ENCODE measurements around the gene REXO1.

REXO1 gene

GRCh38 chr19:1859331-1859781, 11.1 kb upstream of the REXO1 start:
- DNase-seq = no peak

DNA sequence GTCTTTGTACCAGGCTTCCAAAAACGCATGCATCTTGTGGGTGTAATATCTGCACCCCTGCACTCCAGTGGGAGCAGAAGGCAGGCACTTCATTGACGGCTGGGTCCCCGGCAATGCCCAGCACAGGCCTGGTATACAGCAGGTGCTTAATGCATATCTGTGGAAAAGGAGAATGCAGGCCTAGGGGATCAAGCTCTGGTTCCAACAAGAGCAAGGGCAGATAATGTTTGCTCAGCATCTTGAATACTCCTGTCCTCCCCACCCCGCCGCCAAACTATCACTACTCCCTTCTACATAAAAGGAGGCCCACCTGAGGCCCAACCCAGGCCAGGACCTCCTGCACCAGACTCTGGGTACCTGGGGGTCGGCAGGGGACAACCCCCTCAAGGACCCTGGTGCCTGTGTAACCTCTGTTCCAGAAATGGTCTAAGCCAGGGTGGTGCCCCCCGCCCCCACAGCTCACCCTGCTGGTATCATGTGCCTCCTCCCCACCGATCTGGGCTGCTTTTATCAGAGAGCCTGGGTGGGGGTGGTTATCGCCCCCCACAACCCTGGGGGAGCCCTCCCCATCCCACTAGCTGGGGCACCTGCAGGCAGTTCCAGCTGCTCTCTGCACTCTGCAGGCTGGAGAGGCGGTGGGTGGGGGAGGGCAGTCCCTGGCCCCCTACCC, 10.3 kb upstream of the REXO1 start:
- DNase-seq = no peak

- DNase-seq = no peak
These were observed 9.5 kb upstream of the REXO1 start for GRCh38 chr19:1857648-1858326.

- DNase-seq = peak; percentile 90
These were observed 8.7 kb upstream of the REXO1 start for GRCh38 chr19:1856698-1857603.

GRCh38 chr19:1856345-1856697, 8.0 kb upstream of the REXO1 start:
- no peak for DNase-seq

DNA sequence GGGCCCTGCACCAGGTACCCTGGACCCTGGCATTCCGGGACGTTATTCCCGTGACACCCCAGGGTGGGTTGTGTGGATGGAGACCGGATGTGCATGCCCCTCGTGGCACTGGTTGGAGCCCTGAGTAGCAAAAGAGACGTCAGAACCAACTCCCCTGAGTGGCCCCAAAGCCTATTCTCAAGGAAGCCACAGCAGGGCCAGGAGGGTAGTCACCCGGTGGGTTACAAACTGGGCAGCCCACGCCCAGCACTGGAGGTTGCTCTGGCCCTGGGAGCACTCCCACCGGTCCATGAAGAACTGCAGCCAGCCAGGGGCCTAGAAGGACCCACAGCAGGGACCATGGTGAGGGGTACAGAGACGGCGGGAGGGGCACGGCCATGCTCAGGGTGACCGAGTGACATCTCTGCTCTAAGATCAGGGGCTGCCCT, 7.6 kb upstream of the REXO1 start:
- DNase-seq = peak; percentile 33

- DNase-seq = peak; percentile 94
These were observed 7.0 kb upstream of the REXO1 start for GRCh38 chr19:1855040-1855827.

DNA sequence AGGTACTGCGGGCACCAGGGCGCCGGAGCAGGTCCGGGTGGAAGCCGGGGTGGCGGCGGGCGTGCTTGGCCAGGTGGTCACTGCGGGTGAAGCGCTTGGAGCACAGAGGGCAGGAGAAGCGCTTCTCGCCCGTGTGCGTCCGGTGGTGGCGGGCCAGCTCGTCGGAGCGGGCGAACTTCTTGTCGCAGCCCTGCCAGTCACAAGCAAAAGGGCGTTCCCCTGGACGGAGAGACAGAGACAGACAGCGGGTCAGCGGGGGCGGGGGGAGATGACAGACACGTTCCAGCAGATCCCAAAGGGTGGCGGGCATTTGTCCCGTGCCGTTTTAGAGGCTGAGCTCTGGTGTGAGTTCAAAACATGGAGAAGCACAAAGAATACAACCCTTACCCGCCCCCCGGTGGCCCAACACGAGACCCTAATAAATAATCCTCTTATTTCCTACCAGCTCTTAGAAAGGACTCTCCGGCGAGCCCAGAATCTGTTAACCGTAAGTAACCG, 6.3 kb upstream of the REXO1 start:
- DNase-seq = no peak

GRCh38 chr19:1854039-1854541, 5.8 kb upstream of the REXO1 start:
- no peak for DNase-seq

DNA sequence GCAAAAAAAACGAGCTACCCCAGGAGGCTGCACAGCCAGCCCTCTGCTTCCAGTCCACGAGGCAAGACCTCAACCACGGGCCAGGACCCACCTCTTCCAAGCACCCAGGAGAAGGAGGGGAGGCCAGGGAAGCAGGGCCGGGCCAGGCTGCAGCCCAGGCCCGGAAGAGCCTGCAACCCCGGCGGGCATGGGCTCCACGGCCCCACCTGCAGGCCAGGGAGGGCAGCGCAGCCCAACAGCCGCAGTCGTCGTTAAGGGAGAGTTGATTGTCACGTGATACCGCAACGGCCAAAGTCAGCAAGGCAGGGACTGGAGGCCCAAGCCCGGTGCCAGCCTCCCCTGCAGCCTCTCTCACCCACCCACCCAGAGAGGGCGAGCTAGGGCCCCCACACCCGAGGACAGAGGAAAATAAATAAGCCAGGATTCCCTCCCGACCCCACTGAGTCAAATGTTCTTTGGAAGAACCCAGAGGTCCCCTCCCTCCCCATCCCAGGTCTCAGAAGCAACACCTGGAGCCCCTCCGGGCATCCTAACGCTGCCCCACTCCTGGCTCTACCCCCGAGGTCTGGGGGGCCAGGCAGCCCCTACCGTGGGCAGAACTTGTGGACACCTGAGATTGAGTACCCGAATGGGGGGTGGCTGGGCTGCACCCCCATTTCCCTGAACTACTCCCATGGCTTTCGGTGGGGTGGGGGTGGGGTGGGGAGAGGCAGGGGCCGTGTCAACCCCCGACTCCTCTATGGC, 5.2 kb upstream of the REXO1 start:
- DNase-seq = peak; percentile 85

DNA sequence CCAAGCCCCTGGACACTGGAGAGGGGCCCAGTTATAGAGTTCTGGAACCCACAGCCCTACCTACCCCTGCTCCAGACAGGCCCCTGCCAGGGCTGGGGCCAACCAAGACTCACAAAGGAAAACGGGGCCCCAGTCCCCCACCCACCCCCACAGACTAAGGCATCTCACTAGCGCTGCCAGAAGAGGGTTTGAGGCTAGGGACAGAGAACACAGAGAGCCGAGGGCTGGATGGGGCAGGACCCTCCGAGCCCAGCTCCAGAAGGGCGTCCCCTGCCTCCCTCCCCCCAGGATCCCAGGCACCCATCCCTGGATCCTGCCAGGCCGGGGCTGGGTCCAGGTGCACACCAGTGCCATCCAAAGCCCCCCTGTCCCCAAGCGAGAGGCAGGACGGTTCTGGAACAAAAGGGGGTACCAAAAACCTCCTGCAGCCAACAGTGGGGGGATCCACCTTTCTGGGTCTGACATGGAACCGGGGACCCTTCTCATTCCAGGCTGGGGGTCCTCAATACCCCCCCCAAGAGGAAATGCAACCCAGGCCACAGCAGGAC, 4.4 kb upstream of the REXO1 start:
- no peak for DNase-seq

DNA sequence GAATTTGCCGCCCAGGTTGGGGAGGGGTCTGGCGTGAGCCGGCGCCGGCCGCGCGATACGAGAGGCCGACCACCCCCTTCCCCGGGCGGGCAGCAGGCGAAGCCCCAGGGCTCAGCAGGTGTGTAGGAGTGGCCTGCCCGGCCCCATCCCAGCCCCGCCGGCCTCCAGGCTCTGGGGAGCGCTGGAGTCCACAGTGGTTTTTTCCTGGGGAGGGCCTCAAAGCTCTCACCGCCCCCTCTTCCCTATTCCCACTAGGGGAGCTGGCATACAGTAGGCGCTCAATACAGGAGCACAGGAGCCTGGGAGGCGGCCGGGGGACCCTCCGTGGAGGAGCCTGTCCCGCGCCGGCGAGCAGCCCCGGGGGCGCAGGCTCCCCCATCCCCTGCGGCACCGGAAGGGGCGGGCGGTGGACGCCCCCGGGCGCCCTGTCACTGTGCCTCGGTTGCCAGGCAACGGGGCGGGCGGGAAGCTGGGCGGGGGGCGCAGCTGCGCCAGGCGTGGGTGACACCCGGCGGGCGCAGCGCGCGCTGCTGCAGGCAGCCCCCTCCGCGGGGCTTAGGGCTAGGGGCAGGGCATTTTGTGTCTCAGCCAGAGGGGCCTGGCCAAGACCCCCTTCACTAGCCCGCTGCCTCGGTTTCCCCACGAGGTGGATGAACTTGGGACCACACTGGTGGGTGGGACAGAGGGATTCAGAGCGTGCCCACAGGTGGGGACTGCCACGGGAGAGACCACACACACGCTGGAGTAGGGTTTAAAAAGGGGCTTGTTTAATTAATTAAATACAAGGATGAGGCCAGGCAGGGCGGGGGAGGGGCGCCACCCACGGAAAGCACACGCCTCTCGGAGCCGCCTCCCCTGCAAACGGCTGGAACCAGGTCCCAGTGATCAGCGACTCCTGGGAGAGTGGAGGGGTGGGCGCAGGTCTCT, 3.6 kb upstream of the REXO1 start:
- no peak for DNase-seq

DNA sequence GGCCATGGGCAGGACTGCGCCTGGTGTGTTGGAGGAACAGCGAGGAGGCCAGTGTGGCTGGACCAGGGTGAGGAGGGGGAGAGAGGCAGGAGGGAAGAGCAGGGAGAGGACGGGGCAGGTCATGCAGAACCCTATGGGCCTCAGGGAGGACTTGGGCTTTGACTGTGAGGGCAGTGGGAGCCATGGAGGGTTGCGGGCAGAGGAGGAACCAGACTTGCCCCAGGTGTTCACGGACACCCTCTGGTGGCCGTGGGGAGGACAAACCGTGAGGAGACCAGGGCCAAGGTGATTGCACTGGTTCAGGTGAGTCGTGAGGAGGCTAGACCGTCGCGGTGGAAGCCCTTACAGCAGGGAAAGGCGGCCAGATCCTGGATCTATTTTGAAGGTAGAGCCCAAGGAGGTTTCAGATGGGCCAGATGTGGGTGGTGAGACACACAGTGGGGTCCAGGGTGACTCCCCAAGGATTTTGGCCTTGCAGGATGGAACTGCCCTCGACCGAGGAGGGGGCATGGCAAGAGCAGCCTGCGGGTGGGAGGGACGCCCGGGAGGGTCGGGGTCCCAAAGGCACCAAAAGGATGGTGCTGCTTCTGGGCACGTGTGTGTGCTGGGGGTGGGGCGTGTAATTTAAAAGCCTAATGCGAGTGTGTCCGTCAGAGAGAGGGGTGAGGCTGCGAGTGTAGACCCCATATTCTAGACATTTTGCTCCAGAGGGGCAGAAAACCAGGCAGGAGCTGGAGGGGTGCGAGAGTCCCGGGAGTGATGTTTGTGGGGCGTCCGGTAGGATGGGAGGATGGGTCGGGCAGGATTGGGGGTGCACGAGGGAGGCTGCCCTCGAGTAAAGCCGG, 2.7 kb upstream of the REXO1 start:
- DNase-seq = no peak

DNA sequence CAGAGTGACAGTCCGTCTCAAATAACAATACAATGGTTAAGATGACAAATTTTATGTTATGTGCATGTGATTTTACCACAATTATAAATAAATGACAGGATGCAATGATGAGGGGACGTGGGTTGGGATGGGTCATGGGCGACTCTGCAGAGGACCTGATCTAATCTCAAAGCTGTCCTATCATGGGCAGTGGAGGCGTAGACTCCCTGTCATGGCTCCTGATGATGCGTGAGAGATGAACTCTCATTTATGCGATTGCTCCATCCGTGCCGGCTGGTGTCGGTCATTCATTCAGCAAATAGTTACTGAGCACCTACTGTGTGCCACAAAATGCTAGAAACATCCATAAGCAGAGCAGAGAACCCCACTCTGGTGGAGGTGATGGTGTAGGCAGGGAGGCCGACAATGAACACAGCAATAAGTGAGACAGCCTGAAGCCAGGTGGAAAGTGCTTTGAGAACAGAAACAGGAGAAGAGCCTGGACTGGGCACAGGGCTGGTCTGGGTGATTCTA, 1.7 kb upstream of the REXO1 start:
- DNase-seq = no peak

DNA sequence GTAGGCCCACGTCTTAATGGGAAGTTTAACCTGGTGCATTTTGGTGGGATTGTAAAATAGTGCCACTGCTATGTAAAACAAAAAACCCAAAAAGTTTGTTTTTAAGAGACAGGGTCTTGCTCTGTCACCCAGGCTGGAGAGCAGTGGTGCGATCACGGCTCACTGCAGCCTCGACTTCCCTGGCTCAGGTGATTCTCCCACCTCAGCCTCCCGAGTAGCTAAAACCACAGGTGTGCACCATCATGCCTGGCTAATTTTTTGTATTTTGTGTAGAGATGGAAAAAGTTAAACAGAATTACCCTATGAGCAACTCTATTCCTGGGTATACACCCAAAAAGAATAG, 820 bp upstream of the REXO1 start:
- no peak for DNase-seq

DNA sequence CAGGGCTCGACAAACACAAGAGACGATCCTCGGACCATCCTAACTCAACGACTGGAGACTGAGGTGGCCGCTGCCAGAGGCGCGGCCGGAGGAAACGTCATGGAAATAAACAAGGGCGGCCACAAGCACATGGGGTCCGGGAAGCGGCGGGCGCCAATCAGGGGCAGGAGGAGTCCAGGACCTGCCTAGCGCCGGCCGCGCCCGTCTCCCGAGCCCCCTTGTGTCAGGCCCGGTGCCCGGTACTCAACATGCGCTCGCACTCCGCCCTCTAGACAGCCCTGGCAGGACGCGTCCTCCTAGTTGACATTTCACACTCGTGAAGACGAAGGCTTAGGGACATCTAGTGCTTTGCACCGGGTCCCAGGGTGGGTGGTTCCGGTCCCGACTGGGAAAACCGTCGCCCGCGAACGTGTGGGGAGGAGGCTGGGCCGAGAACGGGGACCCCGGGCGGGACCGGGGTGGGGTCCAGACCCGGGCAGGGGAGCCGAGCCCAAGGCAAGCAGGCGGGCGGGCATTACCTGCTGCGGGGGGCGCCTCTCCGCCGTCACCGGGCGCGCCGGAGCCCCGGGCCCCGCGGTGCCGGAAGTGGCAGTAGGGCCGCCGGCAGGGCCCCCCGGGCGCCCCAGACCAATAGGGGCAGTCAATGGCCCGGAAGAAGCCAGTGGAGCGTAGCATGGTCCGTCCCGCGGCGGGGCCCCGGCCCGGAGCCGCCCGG, 442 bp downstream of the REXO1 start:
- peak; percentile 53 for DNase-seq

GRCh38 chr19:1847348-1847683, 967 bp downstream of the REXO1 start:
- no peak for DNase-seq

DNA sequence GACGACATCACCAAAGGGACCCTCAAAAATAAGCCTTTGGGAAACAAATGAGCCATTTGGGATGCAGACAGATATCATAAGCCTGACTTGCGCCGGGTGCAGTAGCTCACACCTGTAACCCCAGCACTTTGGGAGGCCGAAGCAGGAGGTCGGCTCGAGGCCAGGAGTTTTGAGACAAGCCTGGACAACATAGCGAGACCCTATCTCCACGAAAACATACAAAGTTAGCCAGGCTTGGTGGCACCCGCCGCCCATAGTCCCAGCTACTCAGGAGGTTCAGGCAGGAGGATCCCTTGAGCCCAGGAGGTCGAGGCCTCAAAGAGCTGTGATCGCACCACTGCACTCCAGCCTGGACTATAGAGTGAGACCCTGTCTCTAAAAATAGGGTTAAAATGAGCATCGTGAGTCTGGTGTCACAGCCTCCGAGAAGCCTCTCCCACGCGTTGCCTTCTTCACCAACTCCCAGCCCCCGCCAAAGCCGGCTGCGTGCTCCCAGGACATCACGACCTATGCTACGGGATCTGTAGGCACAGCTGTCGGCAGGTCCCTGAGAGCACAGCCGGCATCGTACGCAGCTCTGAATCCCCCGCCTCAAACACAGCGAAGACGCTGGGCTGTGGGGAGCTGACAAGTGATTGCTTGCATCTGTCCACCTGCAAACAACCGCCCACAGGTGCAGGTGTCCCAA, 1.6 kb downstream of the REXO1 start:
- DNase-seq = no peak

Data from inflammatory macrophage treated with lipopolysaccharide for 4 hours (primary cell).